ENCODE measurements around the gene TAL1.
"Not testable (repeated sequence)": the region's sequence is repeated elsewhere in the genome, so short reads cannot be mapped to it uniquely, and the experiment has no call there.

- TF ChIP-seq CTCF, POLR2AphosphoS5, POLR2A (IDR thresholded peaks at IDR 0.05): not testable (repeated sequence)
Observed at GRCh38 chr1:47195981-47196380, 36.0 kb downstream of the TAL1 start.
